GM18507 (cell line): Measurements from ENCODE around the gene CFLAR.

ENCODE experiments used
- DNase-seq: peaks from one replicate; pipeline ENCODE4 v3.0.0; 2011; ENCODE audit warnings: low read depth; ENCODE audit not compliant: insufficient read length; ENCODE audit errors: extremely low spot score
- FAIRE-seq: peaks from 2 replicates; lab custom pipeline; 2011; peaks lifted over from hg19 to GRCh38; lab: Jason Lieb, UNC

The CFLAR gene

DNA sequence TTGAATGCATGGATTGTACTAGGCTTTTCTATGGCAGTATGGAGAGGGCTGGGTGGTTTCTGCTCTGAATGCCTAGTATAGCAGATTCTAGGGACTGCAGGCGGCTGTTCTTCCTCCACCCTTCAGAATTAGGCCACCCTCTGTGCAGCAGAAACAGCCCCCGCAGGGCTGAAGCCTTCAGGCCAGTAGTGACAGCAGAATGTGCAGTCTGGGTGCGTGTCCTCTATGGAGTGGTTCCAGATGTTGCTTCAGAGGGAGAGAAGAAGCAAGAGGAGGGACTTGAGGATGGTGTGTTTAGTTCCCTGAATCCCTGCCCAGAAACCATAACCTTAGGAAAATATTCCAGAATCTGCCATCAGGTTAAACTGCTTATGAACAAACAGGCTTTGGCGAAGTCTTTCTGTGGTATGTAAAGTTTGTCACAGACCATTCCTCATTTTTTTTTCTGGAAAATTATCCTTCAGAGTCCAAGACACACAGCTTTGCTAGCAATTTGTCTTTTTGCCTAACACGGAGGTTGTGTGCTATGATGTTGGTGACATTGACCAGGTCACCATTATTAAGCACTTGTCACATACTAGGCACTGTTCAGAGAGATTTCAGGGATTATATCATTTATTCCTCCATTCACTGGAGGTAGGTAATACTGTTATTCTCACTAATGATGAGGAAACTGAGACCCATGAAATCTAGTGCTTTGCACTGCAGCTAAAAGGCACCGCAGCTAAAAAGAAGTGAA, 88.1 kb downstream of the CFLAR start:
- no peak for DNase-seq
- FAIRE-seq = peak; percentile 21

DNA sequence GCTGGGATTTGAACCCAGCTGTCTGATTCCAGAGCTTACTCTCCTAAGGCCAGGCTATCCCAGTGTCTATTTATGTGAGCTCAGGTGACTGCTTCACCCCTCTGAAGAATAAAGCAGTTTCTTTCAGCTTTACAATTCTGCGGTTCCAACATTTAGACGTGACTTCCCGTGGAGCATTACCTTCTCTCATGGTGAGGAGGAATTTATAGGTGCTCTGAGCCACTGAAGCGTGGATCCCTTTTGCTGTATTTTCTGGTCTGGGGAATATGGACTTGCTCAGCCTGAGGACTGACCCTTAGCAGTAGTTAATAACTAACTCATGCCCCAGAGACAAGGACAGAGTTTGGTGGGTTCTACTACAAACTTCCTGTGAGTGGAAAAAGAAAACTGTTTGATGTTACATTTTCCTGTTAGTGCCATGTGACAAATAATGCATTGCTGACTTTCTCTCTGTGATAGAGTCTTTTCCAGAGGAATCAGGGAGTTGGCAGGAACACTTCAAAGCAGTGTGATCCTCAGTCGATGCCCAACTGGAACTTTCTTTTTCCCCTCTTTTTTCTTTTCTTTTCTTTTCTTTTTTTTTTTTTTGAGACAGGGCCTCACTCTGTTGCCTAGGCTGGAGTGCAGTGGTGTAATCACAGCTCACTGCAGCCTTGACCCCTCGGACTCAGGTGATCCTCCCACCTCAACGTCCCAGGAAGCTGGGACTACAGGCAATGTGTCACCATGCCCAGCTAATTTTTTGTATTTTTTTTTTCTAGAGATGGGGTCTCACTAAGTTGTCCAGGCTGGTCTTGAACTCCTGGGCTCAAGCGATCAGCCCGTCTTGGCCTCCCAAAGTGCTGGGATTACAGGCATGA, 88.9 kb downstream of the CFLAR start:
- FAIRE-seq (peak; percentile 73), DNase-seq (no peak)

DNA sequence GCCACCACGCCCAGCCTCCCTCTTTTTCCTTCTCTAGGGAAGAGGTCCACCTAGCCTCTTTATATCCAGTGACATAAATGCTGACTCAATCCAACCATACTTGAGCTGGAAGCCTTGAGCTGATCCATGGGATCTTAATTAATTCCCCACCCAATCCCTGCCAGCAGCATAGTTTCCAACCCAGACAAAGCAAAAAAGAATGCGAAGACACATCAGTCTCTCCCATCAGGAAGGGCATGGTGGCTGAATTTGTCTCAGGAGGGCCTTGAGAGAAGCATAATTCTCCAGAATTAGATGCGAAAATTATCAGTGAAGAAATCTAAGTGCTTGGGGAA, 89.5 kb downstream of the CFLAR start:
- no peak for FAIRE-seq
- DNase-seq = no peak

DNA sequence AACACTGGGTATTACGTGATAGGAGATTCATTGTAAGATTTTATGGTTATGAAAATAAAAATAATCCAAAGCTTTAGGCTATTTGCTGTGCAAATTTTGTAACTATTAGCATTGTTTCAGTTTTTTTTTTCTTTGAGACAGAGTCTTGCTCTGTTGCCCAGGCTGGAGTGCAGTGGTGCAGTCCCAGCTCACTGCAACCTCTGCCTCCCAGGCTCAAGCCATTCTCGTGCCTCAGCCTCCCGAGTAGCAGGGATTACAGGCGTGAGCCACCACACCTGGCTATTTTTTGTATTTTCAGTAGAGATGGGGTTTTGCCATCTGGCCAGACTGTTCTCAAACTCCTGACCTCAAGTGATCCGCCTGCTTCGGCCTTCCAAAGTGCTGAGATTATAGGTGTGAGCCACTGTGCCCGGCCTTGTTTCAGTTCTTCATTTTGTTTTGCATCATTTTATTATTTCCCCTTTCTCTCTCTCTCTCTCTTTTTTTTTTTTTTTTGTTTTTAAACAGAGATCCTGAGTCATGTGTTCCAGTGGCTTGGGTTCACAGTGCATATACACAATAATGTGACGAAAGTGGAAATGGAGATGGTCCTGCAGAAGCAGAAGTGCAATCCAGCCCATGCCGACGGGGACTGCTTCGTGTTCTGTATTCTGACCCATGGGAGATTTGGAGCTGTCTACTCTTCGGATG, 92.7 kb downstream of the CFLAR start:
- FAIRE-seq = peak; percentile 85
- no peak for DNase-seq

DNA sequence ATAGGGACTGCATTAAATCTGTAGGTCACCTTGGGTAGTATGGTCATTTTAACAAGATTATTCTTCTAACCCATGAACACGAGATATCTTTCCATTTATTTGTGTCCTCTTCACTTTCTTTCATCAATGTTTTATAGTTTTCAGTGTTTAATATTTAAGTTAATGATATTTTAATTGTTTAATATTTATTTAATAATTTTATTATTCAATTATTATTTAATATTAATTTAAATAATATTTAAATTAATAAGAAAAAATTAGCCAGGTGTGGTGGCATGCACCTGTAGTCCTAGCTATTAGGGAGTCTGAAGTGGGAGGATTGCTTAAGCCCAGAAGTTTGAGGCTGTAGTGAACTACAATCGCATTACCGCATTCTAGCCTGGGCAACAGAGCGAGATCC, 100.0 kb downstream of the CFLAR start:
- DNase-seq (no peak), FAIRE-seq (no peak)

DNA sequence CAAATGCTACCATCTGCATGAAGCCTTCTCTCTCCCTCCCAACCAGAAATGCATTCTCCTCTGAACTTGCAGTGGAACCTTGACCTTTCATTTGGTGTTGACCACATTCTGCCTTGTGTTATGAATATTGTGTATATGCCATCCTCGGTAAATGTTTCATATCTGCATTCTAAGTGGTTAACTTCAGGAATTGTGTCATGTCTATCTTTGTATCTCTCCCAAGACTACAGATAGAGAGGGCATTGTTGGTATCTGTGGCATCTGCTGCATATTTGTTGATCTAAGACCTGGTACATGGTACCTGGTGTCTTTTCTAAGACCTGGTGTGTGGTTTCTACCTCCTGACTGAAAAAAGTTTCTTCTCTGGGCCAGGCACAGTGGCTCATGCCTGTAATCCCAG, 101.0 kb downstream of the CFLAR start:
- FAIRE-seq (no peak), DNase-seq (no peak)

DNA sequence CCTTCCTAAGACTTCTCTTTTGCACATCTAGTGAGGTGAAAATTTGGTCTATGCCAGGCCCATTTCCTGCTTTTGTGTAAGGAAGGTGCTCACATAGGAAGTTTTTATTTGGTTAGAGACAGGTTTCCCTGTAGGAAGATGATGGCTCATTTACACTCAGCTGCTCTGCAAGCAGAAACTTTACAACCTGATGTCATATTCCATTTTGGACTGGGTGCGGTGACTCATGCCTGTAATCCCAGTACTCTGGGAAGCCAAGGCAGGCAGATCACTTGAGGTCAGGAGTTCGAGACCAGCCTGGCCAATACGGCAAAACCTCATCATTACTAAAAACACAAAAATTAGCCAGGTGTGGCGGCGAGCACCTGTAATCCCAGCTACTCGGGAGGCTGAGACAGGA, 102.8 kb downstream of the CFLAR start:
- FAIRE-seq = no peak
- DNase-seq = no peak

DNA sequence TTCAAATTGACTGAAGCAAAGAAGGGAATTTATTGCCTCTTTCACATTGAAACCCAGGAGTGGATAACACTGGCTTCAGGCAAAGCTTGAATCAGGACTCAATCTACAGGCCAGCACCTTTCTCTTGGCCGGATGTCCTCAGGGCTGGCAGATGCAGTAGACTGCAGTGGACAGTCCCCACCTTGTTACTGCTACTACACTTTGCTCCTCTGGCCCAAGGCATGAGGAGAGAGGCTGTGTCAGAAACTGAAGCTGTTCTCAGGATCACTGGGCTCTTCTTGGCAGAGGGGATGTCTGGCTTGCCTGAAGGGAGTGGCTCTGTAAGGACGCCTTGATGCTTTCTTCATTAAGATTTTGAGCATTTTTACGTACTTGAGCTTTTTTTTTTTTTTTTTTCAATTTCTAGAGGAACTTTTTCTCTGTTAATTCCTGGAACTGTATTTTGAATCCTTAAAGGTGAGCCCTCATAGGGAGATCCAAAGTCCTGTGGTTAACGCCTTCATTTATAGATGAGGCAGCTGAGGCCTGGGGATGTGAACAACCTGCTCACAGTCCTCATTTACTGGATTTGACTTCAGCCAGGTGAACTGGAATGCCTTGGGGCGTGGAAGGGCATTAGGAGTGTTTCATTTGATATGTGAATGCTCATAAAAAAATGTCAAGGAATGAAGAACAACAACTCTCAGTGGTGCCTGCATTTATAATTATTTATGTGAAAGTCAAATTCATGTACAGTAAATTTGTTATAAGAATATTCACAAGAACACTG, 103.5 kb downstream of the CFLAR start:
- no peak for FAIRE-seq
- no peak for DNase-seq

DNA sequence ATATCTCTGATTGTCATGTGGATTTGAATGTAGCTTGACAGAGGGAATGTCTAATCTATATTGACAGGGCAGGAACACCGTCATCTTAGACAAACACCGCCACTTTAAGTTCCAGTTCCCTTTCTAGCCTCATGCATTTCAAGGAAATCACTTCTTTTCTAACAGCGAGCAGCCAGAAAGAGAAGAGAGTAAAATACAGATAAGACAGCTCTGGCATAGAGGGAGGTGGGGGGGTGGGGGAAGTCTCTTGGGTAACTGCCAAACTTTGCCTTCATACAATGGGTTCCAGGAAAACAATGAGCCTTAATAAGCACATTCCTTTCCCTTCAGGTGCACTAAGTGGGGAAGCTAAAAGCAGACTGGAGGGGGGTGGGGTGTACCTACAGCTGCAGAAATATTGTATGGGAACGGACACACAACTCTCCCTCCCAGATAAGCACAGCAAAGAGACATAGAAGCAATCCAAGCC, 104.2 kb downstream of the CFLAR start:
- FAIRE-seq (no peak), DNase-seq (no peak)

DNA sequence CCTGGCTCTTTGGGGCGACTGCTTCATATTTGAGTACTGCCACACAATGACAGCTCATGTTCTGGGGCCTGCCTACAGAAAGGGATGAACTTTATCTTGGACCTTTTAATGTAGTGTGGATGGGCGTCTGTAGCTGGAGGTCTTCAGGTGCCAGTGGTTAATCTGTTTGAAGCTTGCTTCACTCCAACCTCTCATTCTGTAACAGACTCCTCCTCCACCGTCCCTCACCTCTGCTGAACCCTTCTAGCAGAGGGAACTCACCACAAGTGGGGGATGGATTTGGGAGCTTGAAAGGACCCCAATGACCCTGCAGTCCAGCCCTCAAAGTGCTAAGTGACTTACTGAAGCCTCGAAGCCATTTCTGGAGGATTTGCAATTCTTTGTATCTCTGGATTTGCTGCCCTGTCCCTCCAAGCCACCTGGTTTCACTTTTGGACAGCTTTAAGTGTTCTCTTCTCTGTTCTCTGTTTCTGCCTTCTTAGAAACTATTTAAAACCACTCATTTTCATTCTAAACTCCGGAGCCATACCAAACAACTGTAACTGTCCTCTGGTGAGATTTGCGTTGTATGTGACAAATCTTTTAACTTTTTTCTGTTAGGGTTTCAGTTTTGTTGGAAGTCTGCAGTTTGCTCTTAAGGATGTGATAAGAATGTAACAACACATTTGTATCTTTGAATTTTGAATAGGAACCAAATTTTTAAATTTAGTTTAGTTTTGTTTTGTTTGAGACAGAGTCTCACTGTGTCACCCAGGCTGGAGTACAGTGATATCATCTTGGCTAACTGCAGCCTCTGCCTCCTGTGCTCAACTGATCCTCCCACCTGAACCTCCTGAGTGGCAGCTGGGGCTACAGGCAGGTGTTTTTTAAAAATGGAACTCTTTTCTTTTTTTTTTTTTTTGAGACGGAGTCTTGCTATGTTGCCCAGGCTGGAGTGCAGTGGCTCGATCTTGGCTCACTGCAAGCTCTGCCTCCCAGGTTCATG, 107.4 kb downstream of the CFLAR start:
- FAIRE-seq = peak; percentile 71
- no peak for DNase-seq
